ENCODE data around the gene MXRA5.

DNA sequence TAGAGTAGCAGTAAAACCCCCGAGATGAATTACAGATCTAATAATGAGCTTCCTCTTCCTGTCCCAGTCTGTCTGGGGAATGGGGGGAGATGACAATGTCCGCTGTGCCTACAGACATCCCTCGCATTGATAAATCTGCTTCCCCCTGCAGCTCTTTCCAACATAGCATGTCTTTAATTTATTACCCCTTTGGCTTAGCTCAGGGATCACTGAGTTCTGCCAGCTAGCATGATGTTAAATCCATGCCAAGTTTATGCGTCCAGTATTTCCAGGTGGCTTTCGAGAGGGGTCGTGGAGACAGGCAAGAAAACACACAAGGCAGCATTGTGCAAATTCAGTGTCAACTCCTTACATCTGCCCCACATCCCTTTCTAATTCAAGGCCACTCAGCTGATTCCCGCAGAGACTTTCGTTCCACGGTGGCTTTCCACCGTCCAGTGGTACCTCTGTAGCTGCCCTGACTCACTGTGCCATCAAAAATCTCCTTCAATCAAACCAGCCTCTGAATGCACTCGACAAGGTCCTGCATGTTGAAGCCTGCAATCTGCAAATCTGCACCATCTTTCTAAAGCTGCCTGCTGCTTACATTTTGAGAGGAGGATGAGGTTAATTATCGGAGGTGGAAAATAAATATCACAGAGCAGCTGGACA is 75.1 kb downstream of the MXRA5 start:
- TF ChIP-seq CTCF (conservative IDR thresholded peaks at IDR 0.05): no peak
- TF ChIP-seq ZFX (IDR thresholded peaks at IDR 0.05): no peak
